Heart left ventricle (tissue), 16 donors: Measurements from ENCODE around the gene GNPTG. TPM values are rescaled to one million over a fixed set of nuclear protein-coding genes. Genes with fewer than 3 reads are reported as not detected.
A peak's percentile ranks its signal among the peaks of the same experiment; 100 is the strongest.

Experiments
- ATAC-seq, 4 donors: fragments of 200-7000 bp; cut with Tn5 transposase; one replicate each; pipeline ENCODE4 v1.9.1; 2020 to 2022; ENCODE audit warnings: moderate library complexity in 4 of 4, mild to moderate bottlenecking in 3 of 4, moderate number of reproducible peaks in 1 of 4
- DNase-seq, 5 donors: peaks; one replicate each; pipeline ENCODE4 v3.0.0-alpha.2; 2020
- H3K27ac ChIP-seq, 12 donors: fragments of 200-600 bp; sonication (generic) in 4 of 12; one replicate each; pipeline versions ENCODE4 v1.5.0 to v1.8.0; 2016 to 2022; ENCODE audit warnings: mild to moderate bottlenecking in 2 of 12
- H3K27me3 ChIP-seq, 9 donors: fragments of 200-600 bp; sonication (generic) in 2 of 9; one replicate each; pipeline versions ENCODE4 v1.5.1 to v1.8.0; 2016 to 2022; ENCODE audit warnings: mild to moderate bottlenecking in 3 of 9
- H3K36me3 ChIP-seq, 9 donors: fragments of 200-600 bp; sonication (generic) in 2 of 9; one replicate each; pipeline versions ENCODE4 v1.5.0 to v1.8.0; 2018 to 2022; ENCODE audit warnings: mild to moderate bottlenecking in 2 of 9
- H3K4me1 ChIP-seq, 12 donors: fragments of 200-600 bp; sonication (generic) in 4 of 12; one replicate each; pipeline versions ENCODE4 v1.5.0 to v1.8.0; 2016 to 2022; ENCODE audit warnings: mild to moderate bottlenecking in 3 of 12
- H3K4me3 ChIP-seq, 12 donors: fragments of 200-600 bp; sonication (generic) in 4 of 12; one replicate each; pipeline versions ENCODE4 v1.5.0 to v1.8.0; 2017 to 2022; ENCODE audit warnings: mild to moderate bottlenecking in 9 of 12, moderate library complexity in 4 of 12
- H3K9me3 ChIP-seq, 12 donors: fragments of 200-600 bp; sonication (generic) in 4 of 12; one replicate each; pipeline versions ENCODE4 v1.5.0 to v1.8.0; 2016 to 2022; ENCODE audit warnings: mild to moderate bottlenecking in 1 of 12
- POLR2A ChIP-seq, 2 donors: fragments of 450-650 bp; IDR thresholded peaks; one replicate each; pipeline ENCODE4 v1.6.1; 2017; ENCODE audit warnings: antibody characterized with exemption in 2 of 2, mild to moderate bottlenecking in 2 of 2, moderate library complexity in 2 of 2
- WGBS, 4 donors: extraction: QIAGEN DNeasy Blood & Tissue Kit in 2 of 4; methylation state at CpG; one replicate each; pipeline versions ENCODE4 v1.1.5 to v1.1.7; 2013 to 2018; 5-methylcytosine and 5-hydroxymethylcytosine counted together
- intact Hi-C, 10 donors: fragments of 100-400 bp; cut with DNase I; formaldehyde crosslinking; loops; one replicate each; pipeline versions ENCODE4 v1.11.1 to v1.14.2; 2022
- long read RNA-seq, 3 donors: library from polyadenylated mRNA; unstranded; transcript quantifications; one replicate each; pipeline ENCODE4 v2.0.0, GENCODE V29; 2020 to 2021
- polyA plus RNA-seq, 2 donors: library from polyadenylated mRNA; stranded (reverse); fragments of 200-250 nt; gene quantifications; one replicate each; pipeline ENCODE4 v1.2.3, GENCODE V29; 2013
- total RNA-seq, 9 donors: library from RNA; depleted of rRNA in 2 of 9; stranded (reverse); fragments of >200 nt in 2 of 9; fragmentation: NEBNext Ultra II Directional in 3 of 9; extraction: Animal tissue kit (Norgen Biotek cat#: 25700) in 3 of 9; gene quantifications; one replicate each; pipeline versions ENCODE4 v1.1.0 to v1.2.4, GENCODE V29; 2016 to 2023
- TF ChIP-seq, protein P1 (sequence below), 12 donors: fragments of 200-600 bp; sonication (generic) in 4 of 12; IDR thresholded peaks; one replicate each; pipeline versions ENCODE4 v1.5.0 to v1.8.0; 2018 to 2022; ENCODE audit warnings: antibody characterized with exemption in 12 of 12, mild to moderate bottlenecking in 5 of 12
- donor health status: ischemic (EF 13 %, LVEDD 7.1; RV severe dilation, severe dysfunction).
- donor health status: healthy with polysubstance abuse.
- donor health status: DM: no; HTN: yes; CAD: no.
- donor health status: DM: no; HTN: no; CAD: no.
- donor health status: ischemic (EF 25% LVEDD 6.9; RV normal size, moderate dysfunction).
- donor health status: ischemic (EF 25% LVEDD 5.7; RV mildly dilated, moderate dysfunction).
- donor health status: healthy.
- donor health status: DM: yes; HTN: yes; CAD: no.
- donor health status: ischemic (EF 35%, LVEDD 5.7; RV mildly dilated, moderate dysfunction).
- donor health status: nonischemic (EF 11% LVEDD 7.7; RV severe dilation, severe dysfunction).
- donor health status: DM: yes; HTN: yes; CAD: no.
- donor health status: PGD.
- donor health status: ischemic (EF 29% LVEDD 5.4; RV normal size, mild dysfunction).
- donor health status: nonischemic (EF 23%, LVEDD 6.1; RV moderate dilation, normal function).

The GNPTG gene
- 10 to 100 TPM; 25.4 to 54.2 (median 31.0) TPM for total RNA-seq
- 10 to 100 TPM; 31.9 to 45.0 TPM for polyA plus RNA-seq
- long read RNA-seq, donor 1, transcript GNPTG-201 (11 exons, 1,983 nt) = major isoform, 30 of 48 reads
- long read RNA-seq, donor 1, partial matches to known transcripts = 14 of 48 reads
- long read RNA-seq, donor 1, other reads (novel, unspliced or antisense) = 3 of 48 reads
- long read RNA-seq, donor 2, transcript GNPTG-201 (11 exons, 1,983 nt) = major isoform, 64 of 90 reads
- long read RNA-seq, donor 2, partial matches to known transcripts = 9 of 90 reads
- long read RNA-seq, donor 2, other reads (novel, unspliced or antisense) = 17 of 90 reads
- long read RNA-seq, donor 3, transcript GNPTG-201 (11 exons, 1,983 nt) = major isoform, 19 of 27 reads
- long read RNA-seq, donor 3, partial matches to known transcripts = 4 of 27 reads
- long read RNA-seq, donor 3, other reads (novel, unspliced or antisense) = 4 of 27 reads

DNA sequence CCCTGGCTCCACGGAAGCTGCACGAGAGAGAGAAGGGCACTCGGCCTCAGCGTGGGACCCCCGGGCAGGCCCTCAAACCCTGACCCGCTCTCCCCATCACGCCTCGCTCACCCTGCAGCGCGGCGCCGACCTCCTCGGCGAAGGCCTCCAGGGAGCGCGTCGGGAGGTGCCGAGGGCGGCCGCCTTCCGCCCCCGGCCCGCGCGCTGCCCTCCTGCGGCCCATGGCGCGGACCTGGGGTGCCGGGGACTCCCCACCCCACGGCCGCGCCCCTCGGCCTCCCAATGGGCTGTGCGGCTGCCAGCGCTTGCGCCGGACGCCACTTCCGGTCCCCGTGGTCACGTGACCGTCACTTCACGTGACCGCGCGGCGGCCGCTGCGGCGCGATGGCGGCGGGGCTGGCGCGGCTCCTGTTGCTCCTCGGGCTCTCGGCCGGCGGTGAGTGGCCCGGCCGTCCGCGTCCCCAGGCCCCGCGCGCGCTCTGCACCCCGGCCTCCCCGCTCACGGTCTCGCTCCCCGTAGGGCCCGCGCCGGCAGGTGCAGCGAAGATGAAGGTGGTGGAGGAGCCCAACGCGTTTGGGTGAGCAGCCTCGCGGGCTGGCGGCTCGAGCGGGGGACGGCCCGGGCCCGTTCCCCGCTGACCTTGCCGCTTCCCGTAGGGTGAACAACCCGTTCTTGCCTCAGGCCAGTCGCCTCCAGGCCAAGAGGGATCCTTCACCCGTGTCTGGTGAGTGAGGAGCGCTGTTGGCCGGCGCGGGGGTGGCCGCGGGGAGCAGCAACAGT lies at the start of gene GNPTG, which contains the start of gene TSR3:
Gene GNPTG (plus strand): TSS at position 350 of the 781 bp plus-strand sequence. CDS start 35 bp downstream, at position 385.
Gene TSR3 (minus strand): TSS at position 297 of the 781 bp plus-strand sequence. CDS start 74 bp downstream, at position 223.
- Histone ChIP-seq H3K4me1 (peaks cover 0 to 45% (median 20%) of the 10 kb centered on the region in 12 donors), H3K27me3 (no peaks in the 10 kb centered on the region), H3K9me3 (no peaks in the 10 kb centered on the region), H3K4me3 (peak within 1 kb of the TSS; percentile 64 to 100 (median 94)), H3K36me3 (peaks cover 0 to 32% (median 25%) of the 10 kb centered on the region in 9 donors), H3K27ac (peak within 1 kb of the TSS; percentile 22 to 87 (median 74))
- DNase-seq (peak; percentile 88 to 95 (median 90)), ATAC-seq (peak in 3 of 4 donors; percentile 81 to 86 (median 82))
- TF ChIP-seq, protein P1, sequence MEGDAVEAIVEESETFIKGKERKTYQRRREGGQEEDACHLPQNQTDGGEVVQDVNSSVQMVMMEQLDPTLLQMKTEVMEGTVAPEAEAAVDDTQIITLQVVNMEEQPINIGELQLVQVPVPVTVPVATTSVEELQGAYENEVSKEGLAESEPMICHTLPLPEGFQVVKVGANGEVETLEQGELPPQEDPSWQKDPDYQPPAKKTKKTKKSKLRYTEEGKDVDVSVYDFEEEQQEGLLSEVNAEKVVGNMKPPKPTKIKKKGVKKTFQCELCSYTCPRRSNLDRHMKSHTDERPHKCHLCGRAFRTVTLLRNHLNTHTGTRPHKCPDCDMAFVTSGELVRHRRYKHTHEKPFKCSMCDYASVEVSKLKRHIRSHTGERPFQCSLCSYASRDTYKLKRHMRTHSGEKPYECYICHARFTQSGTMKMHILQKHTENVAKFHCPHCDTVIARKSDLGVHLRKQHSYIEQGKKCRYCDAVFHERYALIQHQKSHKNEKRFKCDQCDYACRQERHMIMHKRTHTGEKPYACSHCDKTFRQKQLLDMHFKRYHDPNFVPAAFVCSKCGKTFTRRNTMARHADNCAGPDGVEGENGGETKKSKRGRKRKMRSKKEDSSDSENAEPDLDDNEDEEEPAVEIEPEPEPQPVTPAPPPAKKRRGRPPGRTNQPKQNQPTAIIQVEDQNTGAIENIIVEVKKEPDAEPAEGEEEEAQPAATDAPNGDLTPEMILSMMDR (IDR thresholded peaks at IDR 0.05) = no peak
- peak in 1 of 2 donors; percentile 84 for TF ChIP-seq POLR2A (IDR thresholded peaks at IDR 0.05)
- WGBS, 4 donors = 0 to 1% (median 0%) methylated on average over 12 to 98 of the region's 98 CpGs
- intact Hi-C loops = loop anchor here in 3 of 10 donors (2.0 to 5.0 kb wide), 2 partner anchors 41 to 44 kb away; partner anchors contain the start of gene UBE2I (in 1 of the 3)

DNA sequence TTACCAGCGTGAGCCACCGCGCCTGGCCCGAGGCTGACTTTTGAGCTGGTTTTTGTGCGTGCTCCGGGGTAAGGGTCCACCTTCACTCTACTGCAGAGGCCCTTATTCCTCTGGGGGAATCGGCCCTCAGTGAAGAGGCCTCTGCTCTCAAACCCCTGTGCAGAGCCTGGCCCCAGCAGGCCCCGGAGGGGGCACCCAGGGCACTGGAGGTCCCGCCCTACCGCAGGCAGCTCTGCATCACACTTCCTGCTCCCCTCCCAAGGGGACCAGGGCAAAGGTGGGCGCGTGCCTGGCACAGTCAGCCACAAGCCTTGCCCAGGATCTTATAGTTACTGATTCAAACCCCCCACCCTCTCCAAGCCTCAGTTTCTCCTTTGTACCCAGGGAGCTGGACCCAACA lies 45.9 kb upstream of the GNPTG start:
- TF ChIP-seq, protein P1 (IDR thresholded peaks at IDR 0.05) = no peak
- TF ChIP-seq POLR2A (IDR thresholded peaks at IDR 0.05) = no peak
- WGBS, 4 donors = 73 to 88% (median 82%) methylated on average over 11 to 12 of the region's 12 CpGs
- intact Hi-C loops = loop anchor here in 5 of 10 donors (5.0 to 10.0 kb wide), 5 partner anchors 41 to 109 kb away; partner anchors contain the start of genes UNKL (in 3 of the 5), GNPTG (in 1 of the 5) and TSR3 (in 1 of the 5)

DNA sequence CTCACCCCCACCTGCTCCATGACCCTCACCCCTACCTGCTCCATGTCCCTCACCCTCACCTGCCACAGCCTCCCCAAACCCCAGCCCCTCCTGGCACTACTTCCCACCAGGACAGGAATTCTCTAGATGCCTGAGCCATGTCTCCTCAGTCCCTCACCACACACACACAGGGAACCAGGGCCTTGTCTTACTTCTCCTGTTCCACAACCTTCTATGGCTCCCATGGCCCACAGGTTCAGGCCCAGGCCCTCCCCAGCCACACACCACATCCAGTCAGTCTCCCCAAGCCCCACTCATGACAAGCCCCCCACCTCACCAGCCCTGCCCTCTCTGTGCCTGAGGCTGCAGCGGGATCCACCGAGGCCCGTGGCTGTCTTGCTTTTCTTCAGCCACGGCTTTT lies 45.4 kb upstream of the GNPTG start:
- H3K9me3 ChIP-seq = no peaks in the 10 kb centered on the region
- no peak for DNase-seq
- 66 to 67% (median 67%) methylated on average over 4 of the region's 4 CpGs for WGBS, 4 donors
- peaks cover 6 to 23% (median 10%) of the 10 kb centered on the region in 12 donors for H3K4me1 ChIP-seq
- peaks cover 0 to 5% (median 0%) of the 10 kb centered on the region in 9 donors for H3K27me3 ChIP-seq
- no peaks in the 10 kb centered on the region for H3K36me3 ChIP-seq
- no peak overlapping the region for H3K27ac ChIP-seq
- intact Hi-C loops = loop anchor here in 5 of 10 donors (5.0 to 10.0 kb wide), 5 partner anchors 41 to 108 kb away; partner anchors contain the start of genes UNKL (in 3 of the 5), GNPTG (in 1 of the 5) and TSR3 (in 1 of the 5)
- ATAC-seq = no peak
- H3K4me3 ChIP-seq = no peak overlapping the region
- TF ChIP-seq, protein P1 (IDR thresholded peaks at IDR 0.05) = no peak
- no peak for TF ChIP-seq POLR2A (IDR thresholded peaks at IDR 0.05)

More for the DNA sequence above, 45.9 kb upstream of the GNPTG start:
- Histone ChIP-seq H3K4me1 (peaks cover under 1 to 21% (median 9%) of the 10 kb centered on the region in 12 donors), H3K27ac (no peak overlapping the region), H3K4me3 (no peak overlapping the region), H3K9me3 (no peaks in the 10 kb centered on the region), H3K27me3 (peaks cover 0 to 10% (median 3%) of the 10 kb centered on the region in 9 donors), H3K36me3 (no peaks in the 10 kb centered on the region)
- no peak for DNase-seq
- ATAC-seq = no peak
